Osteoblast (primary cell): Measurements from ENCODE around the gene ATP11C. TPM values are rescaled to one million over a fixed set of nuclear protein-coding genes. Genes with fewer than 3 reads are reported as not detected.
A peak's percentile ranks its signal among the peaks of the same experiment; 100 is the strongest.

Experiments used
- DNase-seq: peaks from one replicate; pipeline ENCODE4 v3.0.0; 2011; ENCODE audit warnings: low spot score, mixed read lengths; ENCODE audit not compliant: insufficient read length; ENCODE audit errors: missing footprints
- H2AFZ ChIP-seq: 2 replicates; pipeline ENCODE4 v1.6.0; 2011; ENCODE audit warnings: mild to moderate bottlenecking, low read length
- H3K27ac ChIP-seq: 2 replicates; pipeline ENCODE4 v1.5.1; 2011; ENCODE audit warnings: mild to moderate bottlenecking, low read depth, low read length, moderate library complexity
- H3K27me3 ChIP-seq: 2 replicates; pipeline ENCODE4 v1.6.0; 2012; ENCODE audit warnings: mild to moderate bottlenecking, control low read depth, inconsistent platforms, low read length, moderate library complexity; ENCODE audit not compliant: insufficient read depth
- H3K36me3 ChIP-seq: 2 replicates; pipeline ENCODE4 v1.5.1; 2011; ENCODE audit warnings: mild to moderate bottlenecking, low read length, control low read depth, moderate library complexity; ENCODE audit not compliant: insufficient read depth
- H3K4me1 ChIP-seq: 2 replicates; pipeline ENCODE4 v1.5.1; 2011; ENCODE audit warnings: mild to moderate bottlenecking, low read length, control low read depth, moderate library complexity; ENCODE audit not compliant: insufficient read depth
- H3K4me2 ChIP-seq: 2 replicates; pipeline ENCODE4 v1.6.0; 2011; ENCODE audit warnings: mild to moderate bottlenecking, low read length; ENCODE audit not compliant: insufficient read depth
- H3K4me3 ChIP-seq: fragments of 200-600 bp; sonication (generic); 3 replicates; pipeline ENCODE4 v1.5.1; 2012; ENCODE audit warnings: mild to moderate bottlenecking, low read length, inconsistent platforms; ENCODE audit not compliant: insufficient read depth
- H3K79me2 ChIP-seq: 2 replicates; pipeline ENCODE4 v1.6.0; 2012; ENCODE audit warnings: mild to moderate bottlenecking, low read length, control low read depth, inconsistent platforms; ENCODE audit not compliant: insufficient read depth
- H3K9me3 ChIP-seq: 2 replicates; pipeline ENCODE4 v1.5.1; 2011; ENCODE audit warnings: low read depth, low read length, control low read depth
- H4K20me1 ChIP-seq: 2 replicates; pipeline ENCODE4 v1.6.0; 2012; ENCODE audit warnings: mild to moderate bottlenecking, low read length, control low read depth; ENCODE audit not compliant: insufficient read depth
- total RNA-seq: library from RNA; depleted of rRNA; stranded (reverse); fragments of >200 nt; gene quantifications from 2 replicates; pipeline ENCODE4 v1.2.3, GENCODE V29; 2012
- TF ChIP-seq, protein P1 (sequence below): IDR thresholded peaks from 2 replicates; pipeline ENCODE4 v1.5.1; 2011; ENCODE audit warnings: mild to moderate bottlenecking, low read depth, low read length, moderate library complexity; ENCODE audit errors: extremely low read depth

The ATP11C gene
- total RNA-seq, 1 donor, result 72.0 TPM

DNA sequence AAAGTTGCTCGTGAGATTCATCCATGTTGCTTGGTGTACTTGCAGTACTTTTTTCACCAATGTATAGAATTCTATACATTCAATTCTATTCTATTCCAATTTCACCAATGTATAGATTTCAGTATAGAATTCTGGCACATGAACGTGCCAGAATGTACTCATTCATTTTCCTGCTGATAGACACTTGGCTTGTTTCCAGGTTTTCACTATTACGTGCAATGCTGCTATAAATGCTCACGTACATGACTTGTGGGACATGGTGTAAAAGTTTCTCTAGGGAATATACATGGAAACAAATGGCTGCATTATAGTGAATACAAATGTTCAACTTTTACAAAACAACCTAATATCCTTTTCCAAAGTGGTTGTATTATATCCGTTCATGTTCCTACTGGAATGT, 39.3 kb upstream of the ATP11C start:
- TF ChIP-seq, protein P1, sequence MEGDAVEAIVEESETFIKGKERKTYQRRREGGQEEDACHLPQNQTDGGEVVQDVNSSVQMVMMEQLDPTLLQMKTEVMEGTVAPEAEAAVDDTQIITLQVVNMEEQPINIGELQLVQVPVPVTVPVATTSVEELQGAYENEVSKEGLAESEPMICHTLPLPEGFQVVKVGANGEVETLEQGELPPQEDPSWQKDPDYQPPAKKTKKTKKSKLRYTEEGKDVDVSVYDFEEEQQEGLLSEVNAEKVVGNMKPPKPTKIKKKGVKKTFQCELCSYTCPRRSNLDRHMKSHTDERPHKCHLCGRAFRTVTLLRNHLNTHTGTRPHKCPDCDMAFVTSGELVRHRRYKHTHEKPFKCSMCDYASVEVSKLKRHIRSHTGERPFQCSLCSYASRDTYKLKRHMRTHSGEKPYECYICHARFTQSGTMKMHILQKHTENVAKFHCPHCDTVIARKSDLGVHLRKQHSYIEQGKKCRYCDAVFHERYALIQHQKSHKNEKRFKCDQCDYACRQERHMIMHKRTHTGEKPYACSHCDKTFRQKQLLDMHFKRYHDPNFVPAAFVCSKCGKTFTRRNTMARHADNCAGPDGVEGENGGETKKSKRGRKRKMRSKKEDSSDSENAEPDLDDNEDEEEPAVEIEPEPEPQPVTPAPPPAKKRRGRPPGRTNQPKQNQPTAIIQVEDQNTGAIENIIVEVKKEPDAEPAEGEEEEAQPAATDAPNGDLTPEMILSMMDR, result no peak
- Histone ChIP-seq H4K20me1 (no peaks in the 10 kb centered on the region), H2AFZ (no peak overlapping the region), H3K9me3 (no peaks in the 10 kb centered on the region), H3K4me1 (no peaks in the 10 kb centered on the region), H3K4me2 (no peak overlapping the region), H3K79me2 (no peaks in the 10 kb centered on the region), H3K27me3 (no peaks in the 10 kb centered on the region), H3K4me3 (no peak overlapping the region), H3K36me3 (no peaks in the 10 kb centered on the region), H3K27ac (no peak overlapping the region)
- DNase-seq, result no peak

DNA sequence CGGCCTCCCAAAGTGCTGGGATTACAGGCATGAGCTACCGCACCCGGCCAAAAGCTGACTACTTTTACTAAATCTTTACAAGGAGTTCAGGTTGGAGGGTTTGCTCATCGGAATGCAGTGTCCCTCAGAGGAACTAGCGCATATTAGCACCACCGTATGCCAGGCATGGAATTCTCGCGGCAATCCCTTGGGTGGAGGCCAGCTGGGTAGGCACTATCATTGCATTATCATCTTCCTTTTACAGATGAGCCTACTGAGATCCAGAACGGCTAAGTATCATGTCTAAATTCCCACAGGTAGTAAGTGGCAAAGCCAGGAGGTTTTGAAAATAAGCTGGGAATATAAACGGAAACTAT, 38.5 kb upstream of the ATP11C start:
- Histone ChIP-seq H2AFZ (no peak overlapping the region), H3K4me3 (no peak overlapping the region), H3K4me2 (no peak overlapping the region), H4K20me1 (no peaks in the 10 kb centered on the region), H3K36me3 (no peaks in the 10 kb centered on the region), H3K27me3 (no peaks in the 10 kb centered on the region), H3K9me3 (no peaks in the 10 kb centered on the region), H3K27ac (no peak overlapping the region), H3K79me2 (no peaks in the 10 kb centered on the region), H3K4me1 (no peaks in the 10 kb centered on the region)
- TF ChIP-seq, protein P1, result no peak
- peak; percentile 6 for DNase-seq

DNA sequence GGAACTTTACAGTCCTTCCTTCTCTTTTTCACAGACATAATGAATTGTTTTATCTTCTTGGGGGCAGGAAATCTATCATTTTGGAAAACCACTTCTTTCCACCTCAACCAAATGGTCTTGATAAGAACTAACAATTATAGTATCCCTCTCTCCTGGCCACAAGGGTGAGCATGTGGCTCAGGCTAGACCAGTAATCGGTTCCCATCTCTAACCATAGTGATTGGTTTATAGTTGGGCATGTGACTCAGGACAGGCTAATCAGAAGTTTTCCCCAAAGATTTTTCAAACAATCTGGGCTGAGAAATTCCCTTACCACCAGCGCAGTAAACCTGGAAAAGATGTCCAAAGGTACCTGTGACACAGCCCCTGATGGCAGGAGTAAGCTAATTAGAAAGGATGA, 36.4 kb upstream of the ATP11C start:
- no peak overlapping the region for H3K4me3 ChIP-seq
- DNase-seq, result no peak
- no peak overlapping the region for H3K4me2 ChIP-seq
- no peaks in the 10 kb centered on the region for H3K36me3 ChIP-seq
- H3K27ac ChIP-seq, result no peak overlapping the region
- H3K27me3 ChIP-seq, result no peaks in the 10 kb centered on the region
- H3K4me1 ChIP-seq, result no peaks in the 10 kb centered on the region
- no peak overlapping the region for H2AFZ ChIP-seq
- no peaks in the 10 kb centered on the region for H4K20me1 ChIP-seq
- H3K79me2 ChIP-seq, result no peaks in the 10 kb centered on the region
- TF ChIP-seq, protein P1, result no peak
- H3K9me3 ChIP-seq, result no peaks in the 10 kb centered on the region

DNA sequence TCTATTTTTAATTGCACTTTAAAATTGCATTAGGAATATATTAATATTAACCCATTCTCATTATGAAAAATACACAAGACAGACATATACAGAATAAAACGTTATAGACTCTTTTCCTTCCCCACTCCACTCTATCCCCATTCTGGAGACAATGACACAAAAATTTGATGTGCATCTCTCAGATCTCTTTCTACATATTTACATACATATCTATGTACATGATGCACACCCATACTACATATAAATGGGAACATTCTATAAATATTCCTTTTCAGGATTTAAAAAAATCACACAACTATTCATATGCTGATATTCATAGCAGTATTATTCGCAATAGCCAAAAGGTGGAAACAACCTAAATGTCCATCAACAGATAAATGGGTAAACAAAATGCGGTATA, 34.9 kb upstream of the ATP11C start:
- DNase-seq, result no peak
- no peak overlapping the region for H3K27ac ChIP-seq
- H3K4me3 ChIP-seq, result no peak overlapping the region
- no peaks in the 10 kb centered on the region for H3K36me3 ChIP-seq
- no peaks in the 10 kb centered on the region for H3K4me1 ChIP-seq
- no peak overlapping the region for H3K4me2 ChIP-seq
- H3K27me3 ChIP-seq, result no peaks in the 10 kb centered on the region
- no peaks in the 10 kb centered on the region for H3K79me2 ChIP-seq
- H2AFZ ChIP-seq, result no peak overlapping the region
- H4K20me1 ChIP-seq, result no peaks in the 10 kb centered on the region
- TF ChIP-seq, protein P1, result no peak
- no peaks in the 10 kb centered on the region for H3K9me3 ChIP-seq
